ENCODE results near the gene METTL27. TPM values are rescaled to one million over a fixed set of nuclear protein-coding genes. Genes with fewer than 3 reads are reported as not detected.
A peak's percentile ranks its signal among the peaks of the same experiment; 100 is the strongest.
"Not testable (repeated sequence)": the region's sequence is repeated elsewhere in the genome, so short reads cannot be mapped to it uniquely, and the experiment has no call there.

METTL27 gene
- total RNA-seq, 1 donor from 2014 or later = 13.5 TPM

DNA sequence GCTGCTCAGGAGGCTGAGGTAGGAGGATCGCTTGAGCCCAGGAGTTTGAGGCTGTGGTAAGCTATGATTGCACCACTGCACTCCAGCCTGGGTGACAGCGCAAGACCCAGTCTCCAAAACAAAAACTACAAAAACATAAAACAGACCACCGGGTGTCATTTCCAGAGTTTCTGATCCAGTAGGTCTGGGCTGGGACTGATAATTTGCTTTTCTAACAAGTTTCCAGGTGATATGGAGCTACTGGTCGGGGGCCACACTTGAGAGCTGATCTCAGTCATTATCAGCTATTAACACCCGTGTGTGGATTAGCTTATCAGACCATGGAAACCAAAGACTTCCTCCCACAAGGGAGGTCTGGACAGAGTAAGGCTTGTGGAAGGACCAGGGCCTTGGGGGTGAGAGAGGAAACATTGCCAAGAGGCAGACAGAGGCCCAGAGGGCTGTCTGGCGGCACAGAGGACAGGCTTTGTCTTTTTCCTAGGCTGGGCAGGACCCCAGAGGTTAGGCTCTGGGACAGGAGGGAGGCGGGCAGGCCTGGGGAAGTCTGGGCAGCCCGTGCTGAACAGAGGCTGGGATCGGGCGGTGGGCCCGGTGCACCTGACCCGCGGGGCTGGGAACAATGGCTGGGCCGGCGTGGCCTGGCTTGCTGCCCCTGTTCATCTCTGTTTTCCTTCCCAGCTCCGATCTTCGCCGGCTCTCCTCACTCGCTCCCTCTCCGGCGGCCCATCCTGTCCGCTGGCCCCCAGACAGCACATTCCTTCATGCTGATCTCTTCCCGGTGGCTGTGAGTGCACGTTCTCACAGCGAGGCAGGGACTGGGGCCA, 43.9 kb upstream of the METTL27 start:
- no peak for DNase-seq (ENCODE audit: low spot score, unreplicated experiment)
- peaks cover 26% of the 10 kb centered on the region for H3K27me3 Mint-ChIP-seq
- no peak overlapping the region for H3K4me3 Mint-ChIP-seq (ENCODE audit: low read depth)
- TF ChIP-seq, protein P1, sequence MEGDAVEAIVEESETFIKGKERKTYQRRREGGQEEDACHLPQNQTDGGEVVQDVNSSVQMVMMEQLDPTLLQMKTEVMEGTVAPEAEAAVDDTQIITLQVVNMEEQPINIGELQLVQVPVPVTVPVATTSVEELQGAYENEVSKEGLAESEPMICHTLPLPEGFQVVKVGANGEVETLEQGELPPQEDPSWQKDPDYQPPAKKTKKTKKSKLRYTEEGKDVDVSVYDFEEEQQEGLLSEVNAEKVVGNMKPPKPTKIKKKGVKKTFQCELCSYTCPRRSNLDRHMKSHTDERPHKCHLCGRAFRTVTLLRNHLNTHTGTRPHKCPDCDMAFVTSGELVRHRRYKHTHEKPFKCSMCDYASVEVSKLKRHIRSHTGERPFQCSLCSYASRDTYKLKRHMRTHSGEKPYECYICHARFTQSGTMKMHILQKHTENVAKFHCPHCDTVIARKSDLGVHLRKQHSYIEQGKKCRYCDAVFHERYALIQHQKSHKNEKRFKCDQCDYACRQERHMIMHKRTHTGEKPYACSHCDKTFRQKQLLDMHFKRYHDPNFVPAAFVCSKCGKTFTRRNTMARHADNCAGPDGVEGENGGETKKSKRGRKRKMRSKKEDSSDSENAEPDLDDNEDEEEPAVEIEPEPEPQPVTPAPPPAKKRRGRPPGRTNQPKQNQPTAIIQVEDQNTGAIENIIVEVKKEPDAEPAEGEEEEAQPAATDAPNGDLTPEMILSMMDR (IDR thresholded peaks at IDR 0.05; ENCODE audit: unreplicated experiment) = no peak
- no peaks in the 10 kb centered on the region for H3K9me3 Mint-ChIP-seq (ENCODE audit: low read depth)
- H3K36me3 Mint-ChIP-seq (ENCODE audit: insufficient read depth) = no peaks in the 10 kb centered on the region
- H3K27ac Mint-ChIP-seq = peak overlapping the region; percentile 24
- peaks cover 13% of the 10 kb centered on the region for H3K4me1 Mint-ChIP-seq (ENCODE audit: low read depth)

DNA sequence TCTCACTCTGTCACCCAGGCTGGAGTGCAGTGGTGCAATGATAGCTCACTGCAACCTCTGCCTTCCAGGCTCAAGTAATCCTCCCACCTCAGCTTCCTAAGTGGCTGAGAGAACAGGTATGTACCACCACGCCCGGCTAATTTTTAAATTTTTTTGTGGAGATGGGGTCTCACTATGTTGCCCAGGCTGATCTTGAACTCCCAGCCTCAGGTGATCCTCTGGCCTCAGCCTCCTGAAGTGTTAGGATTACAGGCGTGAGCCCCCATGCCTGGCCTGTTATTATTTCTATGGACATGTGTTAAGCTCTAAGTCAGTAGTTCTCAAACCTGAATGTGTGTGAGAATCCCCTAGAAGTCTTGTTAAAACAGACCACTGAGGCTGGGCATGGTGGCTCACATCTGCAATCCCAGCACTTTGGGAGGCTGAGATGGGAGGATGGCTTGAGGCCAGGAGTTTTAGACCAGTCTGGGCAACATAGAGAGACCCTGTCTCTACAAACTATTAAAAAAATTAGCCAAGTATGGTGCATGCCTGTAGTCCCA, 43.2 kb upstream of the METTL27 start:
- TF ChIP-seq, protein P1 (IDR thresholded peaks at IDR 0.05; ENCODE audit: unreplicated experiment) = no peak

DNA sequence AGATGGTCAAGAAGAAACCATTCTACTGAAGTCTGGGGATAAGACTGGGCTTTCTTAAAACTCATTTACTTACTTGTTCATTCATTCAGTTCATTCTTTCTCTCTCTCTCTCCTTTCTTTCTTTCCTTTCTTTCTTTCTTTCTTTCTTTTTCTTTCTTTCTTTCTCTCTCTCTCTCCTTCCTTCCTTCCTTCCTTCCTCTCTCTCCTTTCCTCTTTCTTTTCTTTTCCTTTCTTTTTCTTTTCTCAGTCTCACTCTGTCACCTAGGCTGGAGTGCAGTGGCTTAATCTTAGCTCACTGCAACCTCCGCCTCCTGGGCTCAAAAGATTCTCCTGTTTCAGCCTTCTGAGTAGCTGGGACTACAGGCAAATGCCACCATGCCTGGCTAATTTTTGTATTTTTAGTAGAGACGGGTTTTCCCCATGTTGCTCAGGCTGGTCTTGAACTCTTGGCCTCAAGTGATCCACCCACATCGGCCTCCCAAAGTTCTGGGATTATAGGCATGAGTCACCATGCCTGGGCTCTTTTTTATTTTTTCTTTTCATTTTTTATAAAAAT, 42.6 kb upstream of the METTL27 start:
- peaks cover 34% of the 10 kb centered on the region for H3K27me3 Mint-ChIP-seq
- H3K9me3 Mint-ChIP-seq (ENCODE audit: low read depth) = not testable (repeated sequence)

More for the DNA sequence above, 43.2 kb upstream of the METTL27 start:
- Mint-ChIP-seq H3K4me1 (ENCODE audit: low read depth) (peaks cover 14% of the 10 kb centered on the region), H3K27me3 (peaks cover 28% of the 10 kb centered on the region), H3K9me3 (ENCODE audit: low read depth) (no peaks in the 10 kb centered on the region), H3K27ac (no peak overlapping the region), H3K36me3 (ENCODE audit: insufficient read depth) (no peaks in the 10 kb centered on the region), H3K4me3 (ENCODE audit: low read depth) (no peak overlapping the region)
- DNase-seq (ENCODE audit: low spot score, unreplicated experiment) = no peak

DNA sequence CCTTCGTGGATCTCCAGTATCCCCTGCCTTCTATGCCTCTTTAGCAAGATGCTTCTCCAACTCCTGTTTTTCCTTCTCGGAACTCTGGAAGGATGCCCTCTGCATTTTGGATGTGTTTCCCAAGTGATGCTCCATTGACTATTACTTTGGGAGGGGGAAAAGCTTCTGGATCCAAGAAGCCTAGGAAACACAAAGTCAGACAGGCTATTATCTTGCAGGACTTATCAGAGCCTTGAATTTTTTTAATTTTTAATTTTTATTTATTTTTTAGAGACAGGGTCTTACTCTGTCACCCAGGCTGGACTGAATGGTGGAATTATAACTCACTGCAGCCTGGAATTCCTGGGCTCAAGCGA, 39.7 kb upstream of the METTL27 start:
- Mint-ChIP-seq H3K4me1 (ENCODE audit: low read depth) (peaks cover 14% of the 10 kb centered on the region), H3K9me3 (ENCODE audit: low read depth) (no peaks in the 10 kb centered on the region), H3K4me3 (ENCODE audit: low read depth) (no peak overlapping the region), H3K27me3 (peaks cover 29% of the 10 kb centered on the region), H3K27ac (no peak overlapping the region), H3K36me3 (ENCODE audit: insufficient read depth) (no peaks in the 10 kb centered on the region)
- DNase-seq (ENCODE audit: low spot score, unreplicated experiment) = no peak
- TF ChIP-seq, protein P1 (IDR thresholded peaks at IDR 0.05; ENCODE audit: unreplicated experiment) = no peak

More for the DNA sequence above, 42.6 kb upstream of the METTL27 start:
- not testable (repeated sequence) for H3K27ac Mint-ChIP-seq; H3K36me3 Mint-ChIP-seq (ENCODE audit: insufficient read depth); H3K4me3 Mint-ChIP-seq (ENCODE audit: low read depth); DNase-seq (ENCODE audit: low spot score, unreplicated experiment)
- H3K4me1 Mint-ChIP-seq (ENCODE audit: low read depth) = peaks cover 18% of the 10 kb centered on the region

DNA sequence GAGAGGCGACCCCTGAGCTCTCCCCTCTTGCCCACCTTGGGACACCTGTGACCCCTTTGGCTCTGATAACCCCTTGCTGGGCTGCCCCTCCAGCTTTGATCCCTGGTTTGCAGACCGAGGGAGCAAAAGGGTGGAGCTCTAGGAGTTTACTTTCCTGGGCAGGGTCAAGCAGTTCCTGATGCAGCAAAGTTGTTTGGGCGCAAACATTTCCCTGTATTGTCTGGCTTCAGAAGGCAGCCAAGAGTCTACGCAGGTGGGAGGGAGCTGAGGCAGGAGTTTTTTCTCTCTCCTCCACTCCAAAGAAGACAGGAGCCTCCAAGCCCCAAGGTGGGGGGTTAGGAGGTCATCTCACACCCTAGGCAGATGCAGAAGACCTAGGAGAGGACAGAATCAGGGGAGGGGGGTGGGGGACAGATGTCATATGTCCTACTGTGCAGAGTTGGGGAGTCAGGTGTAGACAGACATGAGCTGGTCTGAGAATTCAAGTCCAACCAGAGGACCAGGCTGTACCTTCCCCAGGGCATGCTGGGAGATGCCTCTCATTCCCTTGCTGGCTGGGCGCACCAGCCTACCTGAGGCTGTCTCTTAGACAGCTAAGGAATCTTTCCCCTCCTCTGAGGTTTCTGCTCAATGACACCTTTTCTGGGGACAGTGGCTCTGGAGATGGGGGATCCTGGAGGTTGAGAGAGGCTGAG, 39.2 kb upstream of the METTL27 start:
- Mint-ChIP-seq H3K4me1 (ENCODE audit: low read depth) (peaks cover 11% of the 10 kb centered on the region), H3K9me3 (ENCODE audit: low read depth) (no peaks in the 10 kb centered on the region), H3K27me3 (peaks cover 27% of the 10 kb centered on the region), H3K36me3 (ENCODE audit: insufficient read depth) (no peaks in the 10 kb centered on the region), H3K4me3 (ENCODE audit: low read depth) (no peak overlapping the region), H3K27ac (peak overlapping the region; percentile 11)
- TF ChIP-seq, protein P1 (IDR thresholded peaks at IDR 0.05; ENCODE audit: unreplicated experiment) = no peak
- DNase-seq (ENCODE audit: low spot score, unreplicated experiment) = no peak
